ENCODE measurements around the gene FXYD6.

DNA sequence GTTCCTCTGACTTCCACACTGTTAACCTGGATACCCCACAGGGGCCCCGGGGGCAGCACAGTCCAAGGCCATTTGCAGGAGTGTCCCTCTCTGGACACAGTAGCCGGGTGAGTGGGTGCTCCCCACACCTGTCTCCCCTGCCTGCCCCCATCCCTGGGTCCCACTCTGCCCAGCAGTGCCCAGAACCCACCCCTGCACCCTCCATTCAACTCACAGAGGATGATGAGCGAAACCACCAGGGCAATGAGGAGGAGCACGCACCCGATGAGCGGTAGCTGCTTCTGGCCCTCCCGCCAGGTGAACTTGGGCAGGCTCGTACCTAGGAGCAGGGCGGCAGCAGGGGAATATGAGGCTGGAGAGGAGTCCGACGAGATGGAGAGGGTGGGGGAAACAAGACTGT lies 40.5 kb upstream of the FXYD6 start:
- TF ChIP-seq, protein P1, sequence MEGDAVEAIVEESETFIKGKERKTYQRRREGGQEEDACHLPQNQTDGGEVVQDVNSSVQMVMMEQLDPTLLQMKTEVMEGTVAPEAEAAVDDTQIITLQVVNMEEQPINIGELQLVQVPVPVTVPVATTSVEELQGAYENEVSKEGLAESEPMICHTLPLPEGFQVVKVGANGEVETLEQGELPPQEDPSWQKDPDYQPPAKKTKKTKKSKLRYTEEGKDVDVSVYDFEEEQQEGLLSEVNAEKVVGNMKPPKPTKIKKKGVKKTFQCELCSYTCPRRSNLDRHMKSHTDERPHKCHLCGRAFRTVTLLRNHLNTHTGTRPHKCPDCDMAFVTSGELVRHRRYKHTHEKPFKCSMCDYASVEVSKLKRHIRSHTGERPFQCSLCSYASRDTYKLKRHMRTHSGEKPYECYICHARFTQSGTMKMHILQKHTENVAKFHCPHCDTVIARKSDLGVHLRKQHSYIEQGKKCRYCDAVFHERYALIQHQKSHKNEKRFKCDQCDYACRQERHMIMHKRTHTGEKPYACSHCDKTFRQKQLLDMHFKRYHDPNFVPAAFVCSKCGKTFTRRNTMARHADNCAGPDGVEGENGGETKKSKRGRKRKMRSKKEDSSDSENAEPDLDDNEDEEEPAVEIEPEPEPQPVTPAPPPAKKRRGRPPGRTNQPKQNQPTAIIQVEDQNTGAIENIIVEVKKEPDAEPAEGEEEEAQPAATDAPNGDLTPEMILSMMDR (IDR thresholded peaks at IDR 0.05 in 4 of 5, conservative IDR thresholded peaks at IDR 0.05 in 1 of 5), result no peak
- TF ChIP-seq POLR2A (IDR thresholded peaks at IDR 0.05), result no peak

All from gastrocnemius medialis (tissue), 4 donors.